Esophagus squamous epithelium (tissue), 5 donors: Measurements from ENCODE around the gene AQP9. TPM values are rescaled to one million over a fixed set of nuclear protein-coding genes. Genes with fewer than 3 reads are reported as not detected.

ENCODE experiments used
- DNase-seq: peaks from one replicate; lab custom pipeline; 2025; lab: John Stamatoyannopoulos, UW
- H3K27ac ChIP-seq, 4 donors: fragments of 200-600 bp; sonication (generic); one replicate each; pipeline ENCODE4 v1.5.1; 2016 to 2019; ENCODE audit warnings: mild to moderate bottlenecking in 1 of 4
- H3K27me3 ChIP-seq, 4 donors: fragments of 200-600 bp; sonication (generic); 1 replicate in 3 of 4; 2 replicates in 1 of 4; pipeline versions ENCODE4 v1.5.1 to v1.6.0; 2017 to 2021; ENCODE audit warnings: antibody characterized with exemption in 1 of 4
- H3K36me3 ChIP-seq, 3 donors: fragments of 200-600 bp; sonication (generic); one replicate each; pipeline ENCODE4 v1.5.1; 2016 to 2019
- H3K4me1 ChIP-seq, 3 donors: fragments of 200-600 bp; sonication (generic); one replicate each; pipeline ENCODE4 v1.5.1; 2017 to 2019
- H3K4me3 ChIP-seq, 4 donors: fragments of 200-600 bp; sonication (generic); 1 replicate in 3 of 4; 2 replicates in 1 of 4; pipeline ENCODE4 v1.5.1; 2016 to 2019; ENCODE audit warnings: mild to moderate bottlenecking in 2 of 4, moderate library complexity in 1 of 4
- H3K9me3 ChIP-seq, 3 donors: fragments of 200-600 bp; sonication (generic); one replicate each; pipeline ENCODE4 v1.5.1; 2016 to 2019
- CTCF ChIP-seq, 6 experiments: fragments of 450-650 bp in 4 of 6; fragments of 200-600 bp in 2 of 6; sonication (generic) in 2 of 6; IDR thresholded peaks; one replicate each; pipeline ENCODE4 v1.5.1; 2016 to 2019; ENCODE audit warnings: antibody characterized with exemption in 6 of 6, mild to moderate bottlenecking in 4 of 6, moderate library complexity in 4 of 6
- POLR2A ChIP-seq, 4 donors: fragments of 450-650 bp; IDR thresholded peaks; one replicate each; pipeline ENCODE4 v1.6.1; 2017; ENCODE audit warnings: antibody characterized with exemption in 4 of 4, mild to moderate bottlenecking in 4 of 4, moderate library complexity in 3 of 4
- WGBS, 2 donors: methylation state at CpG; one replicate each; pipeline ENCODE4 v1.1.5; 2018; 5-methylcytosine and 5-hydroxymethylcytosine counted together
- intact Hi-C: fragments of 100-400 bp; cut with DNase I; formaldehyde crosslinking; loops from one replicate; pipeline ENCODE4 v1.15.0; 2022
- total RNA-seq, 4 donors: library from RNA; depleted of rRNA; stranded (reverse); fragments of >200 nt; gene quantifications; one replicate each; pipeline ENCODE4 v1.1.0, GENCODE V29; 2016
- donor health status: DM: yes; HTN: yes; CAD: no.

AQP9 gene
- total RNA-seq, 4 donors from 2014 or later = 0.38 to 2.0 (median 1.9) TPM; not detected in 1

DNA sequence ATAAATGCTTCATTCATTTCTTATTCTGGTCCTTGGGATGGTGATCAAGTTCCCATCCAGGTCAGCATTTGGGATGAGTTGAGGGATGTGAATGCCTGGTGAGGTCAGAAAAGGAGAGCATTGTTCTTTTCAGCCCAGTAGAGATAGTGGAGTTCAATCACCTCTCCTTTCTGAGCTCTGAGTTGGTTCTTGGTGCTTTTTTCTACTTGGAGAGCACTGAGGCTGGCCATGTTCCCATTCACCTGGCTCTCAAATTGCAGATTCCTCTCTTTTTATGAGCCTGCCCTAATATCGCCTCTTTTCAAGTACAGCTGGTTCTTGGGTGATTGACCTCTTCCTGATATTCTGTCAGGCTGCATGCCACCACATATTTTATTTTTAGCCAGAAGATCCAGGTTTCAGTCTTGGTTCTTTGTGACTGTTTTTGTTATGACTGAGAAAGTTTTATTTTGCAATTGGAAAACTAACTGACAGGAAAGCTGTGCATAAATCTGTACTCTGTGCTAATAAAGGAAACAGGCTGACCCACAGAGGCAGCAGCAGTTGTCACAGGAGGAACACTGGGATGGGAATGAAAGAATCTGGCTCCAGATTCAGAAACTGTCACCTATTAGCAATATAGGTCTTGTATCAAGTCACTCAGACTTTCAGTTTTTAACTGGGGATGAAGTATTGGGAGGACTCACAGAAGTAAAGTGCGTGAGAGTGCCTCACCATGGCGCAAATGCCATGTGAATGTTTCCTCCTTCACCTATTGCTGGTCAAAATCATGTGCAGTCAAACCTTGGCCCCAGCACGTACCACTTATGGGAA lies 10.7 kb downstream of the AQP9 start:
- H3K4me3 ChIP-seq = no peak overlapping the region
- no peak for TF ChIP-seq CTCF (IDR thresholded peaks at IDR 0.05)
- no peak for TF ChIP-seq POLR2A (IDR thresholded peaks at IDR 0.05)
- H3K9me3 ChIP-seq = no peaks in the 10 kb centered on the region
- H3K36me3 ChIP-seq = no peaks in the 10 kb centered on the region
- H3K27me3 ChIP-seq = no peaks in the 10 kb centered on the region
- H3K27ac ChIP-seq = no peak overlapping the region
- no peak for DNase-seq
- intact Hi-C loops = no loop called here
- WGBS, 2 donors = 78% methylated on average over 4 of the region's 4 CpGs
- no peaks in the 10 kb centered on the region for H3K4me1 ChIP-seq

DNA sequence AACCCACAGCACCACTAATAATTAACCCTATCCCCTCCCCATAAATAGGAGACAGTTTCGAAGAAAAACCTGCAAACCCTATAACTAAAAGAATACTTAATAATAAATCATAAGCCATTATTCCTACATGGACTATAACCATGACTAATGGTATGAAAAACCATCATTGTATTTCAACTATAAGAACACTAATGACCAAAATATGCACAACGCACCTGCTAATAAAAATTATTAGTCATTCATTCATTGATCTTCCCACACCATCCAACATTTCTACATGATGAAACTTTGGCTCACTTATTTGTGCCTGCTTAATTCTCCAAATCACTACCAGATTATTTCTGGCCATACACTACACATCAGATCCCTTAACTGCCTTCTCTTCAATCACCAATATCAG lies 16.6 kb downstream of the AQP9 start:
- 66 to 79% methylated on average over 2 of the region's 2 CpGs for WGBS, 2 donors

DNA sequence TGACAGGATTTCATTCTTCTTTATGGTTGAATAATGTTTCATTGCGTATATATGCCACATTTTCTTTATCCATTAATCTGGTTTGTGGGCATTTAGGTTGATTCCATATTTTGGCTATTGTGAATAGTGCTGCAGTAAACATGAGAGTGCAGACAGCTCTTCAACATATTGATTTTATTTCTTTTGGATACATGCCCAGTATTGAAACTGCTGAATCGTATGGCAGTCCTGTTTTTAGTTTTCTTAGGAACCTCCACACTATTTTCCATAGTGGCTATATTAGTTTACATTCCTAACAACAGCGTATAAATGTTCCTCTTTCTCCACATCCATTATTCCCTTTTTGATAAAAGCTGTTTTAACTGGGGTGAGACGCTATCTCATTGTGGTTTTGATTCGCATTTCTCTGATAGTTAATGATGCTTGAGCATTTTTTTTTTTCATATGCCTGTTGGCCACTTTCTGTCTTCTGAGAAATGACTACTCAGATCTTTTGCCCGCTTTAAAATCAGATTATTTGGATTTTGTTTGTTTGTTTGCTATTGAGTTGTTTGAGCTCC lies 21.7 kb downstream of the AQP9 start:
- intact Hi-C loops = no loop called here
- 74 to 77% methylated on average over 6 of the region's 6 CpGs for WGBS, 2 donors

More for the DNA sequence above, 16.6 kb downstream of the AQP9 start:
- no peak overlapping the region for H3K4me3 ChIP-seq
- TF ChIP-seq CTCF (IDR thresholded peaks at IDR 0.05) (no peak), POLR2A (IDR thresholded peaks at IDR 0.05) (no peak)
- no peaks in the 10 kb centered on the region for H3K4me1 ChIP-seq
- H3K36me3 ChIP-seq = no peaks in the 10 kb centered on the region
- H3K9me3 ChIP-seq = no peaks in the 10 kb centered on the region
- H3K27me3 ChIP-seq = no peaks in the 10 kb centered on the region
- intact Hi-C loops = no loop called here
- H3K27ac ChIP-seq = no peak overlapping the region
- DNase-seq = no peak

DNA sequence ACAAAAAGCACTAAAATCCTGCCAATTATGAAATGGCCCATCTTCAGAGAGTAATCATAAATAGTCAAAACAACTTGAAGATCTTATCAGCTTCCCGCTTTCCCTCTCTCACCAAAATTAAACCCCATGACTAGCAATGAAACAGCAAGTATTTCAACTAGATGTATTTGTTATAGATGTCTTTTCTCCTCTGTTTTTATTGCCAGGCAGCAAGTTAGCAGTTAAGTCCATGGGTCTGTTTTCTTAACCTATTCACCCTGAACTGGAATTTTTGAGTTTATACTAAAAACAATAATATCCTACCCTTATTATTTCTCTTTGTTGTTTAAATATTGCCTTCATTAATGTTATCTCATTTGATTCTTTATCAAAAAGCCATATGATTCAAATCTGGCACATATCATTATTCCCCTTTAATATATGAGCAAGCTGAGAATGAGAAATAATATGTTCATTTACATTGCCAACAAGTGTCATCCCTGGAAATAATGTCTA lies 23.3 kb downstream of the AQP9 start:
- H3K4me1 ChIP-seq = no peaks in the 10 kb centered on the region
- no peak for DNase-seq
- 72 to 90% methylated on average over 1 of the region's 1 CpG for WGBS, 2 donors

More for the DNA sequence above, 21.7 kb downstream of the AQP9 start:
- Histone ChIP-seq H3K36me3 (no peaks in the 10 kb centered on the region), H3K4me3 (no peak overlapping the region), H3K4me1 (no peaks in the 10 kb centered on the region), H3K9me3 (no peaks in the 10 kb centered on the region), H3K27me3 (peaks cover 0 to 29% (median 0%) of the 10 kb centered on the region in 4 donors), H3K27ac (no peak overlapping the region)
- TF ChIP-seq CTCF (IDR thresholded peaks at IDR 0.05) (no peak), POLR2A (IDR thresholded peaks at IDR 0.05) (no peak)
- DNase-seq = no peak

More for the DNA sequence above, 23.3 kb downstream of the AQP9 start:
- Histone ChIP-seq H3K27ac (no peak overlapping the region), H3K9me3 (no peaks in the 10 kb centered on the region), H3K36me3 (no peaks in the 10 kb centered on the region), H3K27me3 (peaks cover 0 to 32% (median 0%) of the 10 kb centered on the region in 4 donors), H3K4me3 (no peak overlapping the region)
- intact Hi-C loops = no loop called here
- TF ChIP-seq CTCF (IDR thresholded peaks at IDR 0.05) = no peak
- TF ChIP-seq POLR2A (IDR thresholded peaks at IDR 0.05) = no peak
